Middle frontal gyrus (tissue), 1 donor: ENCODE results near the gene EPB41L4B.
"Not testable (repeated sequence)": the region's sequence is repeated elsewhere in the genome, so short reads cannot be mapped to it uniquely, and the experiment has no call there.

Experiments
- DNase-seq: peaks from one replicate; pipeline ENCODE4 v3.0.0-alpha.2; 2015; ENCODE audit warnings: low spot score; ENCODE audit errors: extremely low spot score

EPB41L4B gene

GRCh38 chr9:109301012-109301411, 19.8 kb downstream of the EPB41L4B start:
- DNase-seq = no peak

GRCh38 chr9:109299891-109300290, 21.0 kb downstream of the EPB41L4B start:
- no peak for DNase-seq

GRCh38 chr9:109297899-109298298, 23.0 kb downstream of the EPB41L4B start:
- no peak for DNase-seq

- DNase-seq = no peak
Measured at GRCh38 chr9:109295221-109296130, 25.4 kb downstream of the EPB41L4B start.

- no peak for DNase-seq
Measured at GRCh38 chr9:109290385-109290784, 30.5 kb downstream of the EPB41L4B start.

- DNase-seq = no peak
Measured at GRCh38 chr9:109289931-109290330, 30.9 kb downstream of the EPB41L4B start.

GRCh38 chr9:109289186-109289585, 31.7 kb downstream of the EPB41L4B start:
- no peak for DNase-seq

- no peak for DNase-seq
Measured at GRCh38 chr9:109286981-109287380, 33.9 kb downstream of the EPB41L4B start.

- DNase-seq = no peak
Measured at GRCh38 chr9:109286571-109286977, 34.3 kb downstream of the EPB41L4B start.

- DNase-seq = not testable (repeated sequence)
Measured at GRCh38 chr9:109283672-109284071, 37.2 kb downstream of the EPB41L4B start.

- DNase-seq = no peak
Measured at GRCh38 chr9:109283012-109283411, 37.8 kb downstream of the EPB41L4B start.

GRCh38 chr9:109282302-109282701, 38.6 kb downstream of the EPB41L4B start:
- DNase-seq = no peak

- no peak for DNase-seq
Measured at GRCh38 chr9:109281518-109281917, 39.3 kb downstream of the EPB41L4B start.

GRCh38 chr9:109278848-109279247, 42.0 kb downstream of the EPB41L4B start:
- DNase-seq = no peak

GRCh38 chr9:109278216-109278615, 42.6 kb downstream of the EPB41L4B start:
- DNase-seq = no peak

- no peak for DNase-seq
Measured at GRCh38 chr9:109277451-109277850, 43.4 kb downstream of the EPB41L4B start.

GRCh38 chr9:109276469-109277440, 44.1 kb downstream of the EPB41L4B start:
- DNase-seq = no peak

- DNase-seq = no peak
Measured at GRCh38 chr9:109274884-109275730, 45.8 kb downstream of the EPB41L4B start.

- no peak for DNase-seq
Measured at GRCh38 chr9:109273869-109274268, 47.0 kb downstream of the EPB41L4B start.

GRCh38 chr9:109272745-109273144, 48.1 kb downstream of the EPB41L4B start:
- DNase-seq = no peak

- no peak for DNase-seq
Measured at GRCh38 chr9:109272045-109272444, 48.8 kb downstream of the EPB41L4B start.
